Neural progenitor cell (in vitro differentiated cells): ENCODE results near the gene LRRTM1.

ENCODE experiments used
- EZH2 ChIP-seq: fragments of 200-600 bp; sonication (generic); IDR thresholded peaks from 2 replicates; pipeline ENCODE4 v1.6.1; 2017; ENCODE audit warnings: antibody characterized with exemption, mild to moderate bottlenecking, moderate library complexity
- TF ChIP-seq, protein P1 (sequence below): fragments of 200-600 bp; sonication (generic); IDR thresholded peaks from 2 replicates; pipeline ENCODE4 v1.5.1; 2017; ENCODE audit warnings: antibody characterized with exemption, mild to moderate bottlenecking

DNA sequence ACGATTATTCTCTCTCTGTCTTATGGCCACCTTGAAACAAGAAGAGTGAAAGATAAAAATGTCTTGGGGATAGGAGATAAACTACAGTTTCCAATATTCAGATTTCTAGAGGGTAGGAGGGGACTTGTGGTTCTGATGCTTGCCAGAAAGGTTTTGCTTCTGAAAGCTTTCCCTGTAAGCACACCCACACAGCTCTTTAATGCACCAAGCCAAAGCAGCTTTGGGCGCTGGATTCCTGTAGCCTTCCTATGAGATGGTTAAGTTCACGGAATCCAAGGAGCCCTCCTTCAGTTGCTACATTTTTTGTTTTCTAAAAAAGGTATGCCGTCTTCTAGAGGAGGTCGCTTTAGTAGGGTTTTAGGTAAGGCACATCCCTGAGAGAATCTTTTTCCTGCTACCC, 4.9 kb downstream of the LRRTM1 start:
- no peak for TF ChIP-seq EZH2
- TF ChIP-seq, protein P1, sequence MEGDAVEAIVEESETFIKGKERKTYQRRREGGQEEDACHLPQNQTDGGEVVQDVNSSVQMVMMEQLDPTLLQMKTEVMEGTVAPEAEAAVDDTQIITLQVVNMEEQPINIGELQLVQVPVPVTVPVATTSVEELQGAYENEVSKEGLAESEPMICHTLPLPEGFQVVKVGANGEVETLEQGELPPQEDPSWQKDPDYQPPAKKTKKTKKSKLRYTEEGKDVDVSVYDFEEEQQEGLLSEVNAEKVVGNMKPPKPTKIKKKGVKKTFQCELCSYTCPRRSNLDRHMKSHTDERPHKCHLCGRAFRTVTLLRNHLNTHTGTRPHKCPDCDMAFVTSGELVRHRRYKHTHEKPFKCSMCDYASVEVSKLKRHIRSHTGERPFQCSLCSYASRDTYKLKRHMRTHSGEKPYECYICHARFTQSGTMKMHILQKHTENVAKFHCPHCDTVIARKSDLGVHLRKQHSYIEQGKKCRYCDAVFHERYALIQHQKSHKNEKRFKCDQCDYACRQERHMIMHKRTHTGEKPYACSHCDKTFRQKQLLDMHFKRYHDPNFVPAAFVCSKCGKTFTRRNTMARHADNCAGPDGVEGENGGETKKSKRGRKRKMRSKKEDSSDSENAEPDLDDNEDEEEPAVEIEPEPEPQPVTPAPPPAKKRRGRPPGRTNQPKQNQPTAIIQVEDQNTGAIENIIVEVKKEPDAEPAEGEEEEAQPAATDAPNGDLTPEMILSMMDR, result no peak
